ENCODE results near the gene POU2F3. TPM values are rescaled to one million over a fixed set of nuclear protein-coding genes. Genes with fewer than 3 reads are reported as not detected.

Gene POU2F3
- total RNA-seq, 1 donor from 2014 or later: 0.98 TPM

DNA sequence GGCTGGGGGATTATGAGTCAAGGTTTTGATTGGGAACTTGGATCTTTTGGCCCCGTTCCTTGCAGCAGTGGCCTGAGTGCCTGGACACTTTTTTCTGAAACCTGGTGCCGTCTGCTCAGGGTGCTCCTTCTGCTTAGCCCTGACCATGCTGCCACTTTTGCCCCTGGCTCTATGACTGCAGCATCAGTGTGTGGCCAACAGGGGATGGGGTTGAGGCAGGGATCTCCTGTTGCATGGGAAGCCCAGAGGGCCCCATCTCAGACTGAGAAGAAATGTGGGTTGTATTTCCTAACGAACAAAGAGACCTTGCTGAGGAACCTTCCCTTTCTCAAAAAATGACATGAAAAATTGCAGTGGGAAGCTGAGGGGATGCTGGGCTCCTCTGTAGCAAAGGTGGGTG is 18.7 kb downstream of the POU2F3 start:
- Mint-ChIP-seq H3K27me3 (ENCODE audit: low read depth) (peaks cover 59% of the 10 kb centered on the region), H3K4me1 (peaks cover 12% of the 10 kb centered on the region), H3K36me3 (no peaks in the 10 kb centered on the region), H3K4me3 (no peak overlapping the region), H3K9me3 (no peaks in the 10 kb centered on the region), H3K27ac (no peak overlapping the region)
- no peak for DNase-seq (ENCODE audit: low spot score in 2 of 2, unreplicated experiment in 2 of 2)
- TF ChIP-seq, protein P1, sequence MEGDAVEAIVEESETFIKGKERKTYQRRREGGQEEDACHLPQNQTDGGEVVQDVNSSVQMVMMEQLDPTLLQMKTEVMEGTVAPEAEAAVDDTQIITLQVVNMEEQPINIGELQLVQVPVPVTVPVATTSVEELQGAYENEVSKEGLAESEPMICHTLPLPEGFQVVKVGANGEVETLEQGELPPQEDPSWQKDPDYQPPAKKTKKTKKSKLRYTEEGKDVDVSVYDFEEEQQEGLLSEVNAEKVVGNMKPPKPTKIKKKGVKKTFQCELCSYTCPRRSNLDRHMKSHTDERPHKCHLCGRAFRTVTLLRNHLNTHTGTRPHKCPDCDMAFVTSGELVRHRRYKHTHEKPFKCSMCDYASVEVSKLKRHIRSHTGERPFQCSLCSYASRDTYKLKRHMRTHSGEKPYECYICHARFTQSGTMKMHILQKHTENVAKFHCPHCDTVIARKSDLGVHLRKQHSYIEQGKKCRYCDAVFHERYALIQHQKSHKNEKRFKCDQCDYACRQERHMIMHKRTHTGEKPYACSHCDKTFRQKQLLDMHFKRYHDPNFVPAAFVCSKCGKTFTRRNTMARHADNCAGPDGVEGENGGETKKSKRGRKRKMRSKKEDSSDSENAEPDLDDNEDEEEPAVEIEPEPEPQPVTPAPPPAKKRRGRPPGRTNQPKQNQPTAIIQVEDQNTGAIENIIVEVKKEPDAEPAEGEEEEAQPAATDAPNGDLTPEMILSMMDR (IDR thresholded peaks at IDR 0.05; ENCODE audit: unreplicated experiment): no peak

DNA sequence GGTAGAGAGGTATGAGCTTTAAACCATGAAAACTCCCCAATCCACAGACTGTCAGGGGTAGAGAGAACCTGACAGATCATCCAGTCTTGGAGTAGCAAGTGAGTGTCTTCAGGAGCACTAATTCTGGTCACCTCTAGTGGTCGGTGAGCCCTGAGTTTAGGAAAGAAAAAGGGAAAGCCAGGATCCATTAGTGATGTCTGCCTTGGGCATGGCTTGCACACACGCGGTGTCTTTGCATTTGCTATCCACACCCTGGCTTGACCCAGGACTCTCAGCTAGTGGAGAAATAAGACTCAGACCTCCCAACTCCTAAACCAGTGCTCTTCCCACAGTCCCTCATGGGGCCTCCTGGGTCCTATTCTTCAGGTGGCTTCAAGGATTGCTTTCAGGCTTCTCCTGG is 19.3 kb downstream of the POU2F3 start:
- Mint-ChIP-seq H3K27ac (no peak overlapping the region), H3K9me3 (no peaks in the 10 kb centered on the region), H3K4me1 (peaks cover 12% of the 10 kb centered on the region), H3K27me3 (ENCODE audit: low read depth) (peaks cover 54% of the 10 kb centered on the region), H3K4me3 (no peak overlapping the region), H3K36me3 (no peaks in the 10 kb centered on the region)
- TF ChIP-seq, protein P1 (IDR thresholded peaks at IDR 0.05; ENCODE audit: unreplicated experiment): no peak
- DNase-seq (ENCODE audit: low spot score in 2 of 2, unreplicated experiment in 2 of 2): no peak

DNA sequence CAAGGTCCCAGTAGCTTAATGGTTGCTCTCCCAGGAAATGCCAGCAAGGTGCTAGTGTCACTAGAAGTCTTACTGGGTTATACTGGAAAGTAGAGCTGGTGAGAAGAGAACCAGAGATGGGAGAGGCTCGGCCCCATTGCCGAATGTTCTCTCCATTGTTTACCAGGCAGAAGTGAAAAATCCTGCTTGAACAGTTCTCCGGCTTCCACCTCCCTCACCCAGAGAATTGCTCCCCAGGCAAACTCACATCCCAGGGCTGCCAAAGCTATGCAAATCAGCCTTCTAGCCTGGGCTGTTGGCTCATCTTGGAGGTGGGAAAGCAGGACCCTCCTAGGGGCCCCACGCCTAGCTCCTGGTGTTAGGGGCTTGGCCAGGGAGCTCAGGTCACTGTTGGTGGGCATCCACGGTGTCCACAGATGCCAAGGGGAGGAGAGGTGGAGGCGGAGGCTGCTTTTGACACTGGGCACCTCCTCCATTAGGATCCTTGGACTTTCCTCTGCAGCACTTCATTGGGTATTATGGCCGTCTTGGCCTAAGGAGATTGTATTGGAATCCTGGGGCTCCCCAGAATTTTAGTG is 20.1 kb downstream of the POU2F3 start:
- TF ChIP-seq, protein P1 (IDR thresholded peaks at IDR 0.05; ENCODE audit: unreplicated experiment): no peak
- H3K36me3 Mint-ChIP-seq: no peaks in the 10 kb centered on the region
- H3K4me3 Mint-ChIP-seq: no peak overlapping the region
- H3K4me1 Mint-ChIP-seq: peaks cover 10% of the 10 kb centered on the region
- no peak overlapping the region for H3K27ac Mint-ChIP-seq
- DNase-seq (ENCODE audit: low spot score in 2 of 2, unreplicated experiment in 2 of 2): no peak
- peaks cover 53% of the 10 kb centered on the region for H3K27me3 Mint-ChIP-seq (ENCODE audit: low read depth)
- no peaks in the 10 kb centered on the region for H3K9me3 Mint-ChIP-seq

DNA sequence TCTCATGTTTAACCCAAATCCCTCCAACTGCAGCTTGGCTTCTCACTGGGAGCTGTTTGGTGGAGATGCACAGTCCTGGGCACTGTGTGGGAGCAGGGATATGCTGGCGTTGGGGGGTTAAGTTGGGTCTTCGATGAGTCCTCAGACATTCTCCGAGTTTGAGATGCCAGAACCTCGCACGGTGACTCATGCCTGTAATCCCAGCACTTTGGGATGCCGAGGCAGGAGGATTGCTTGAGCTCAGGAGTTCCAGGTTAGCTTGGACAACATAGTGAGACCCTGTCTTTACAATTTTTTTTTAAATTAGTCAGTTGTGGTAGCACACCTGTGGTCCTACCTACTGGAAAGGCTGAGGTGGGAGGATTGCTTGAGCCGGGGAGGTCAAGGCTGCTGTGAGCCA is 20.7 kb downstream of the POU2F3 start:
- no peaks in the 10 kb centered on the region for H3K36me3 Mint-ChIP-seq
- peaks cover 5% of the 10 kb centered on the region for H3K4me1 Mint-ChIP-seq
- no peak overlapping the region for H3K27ac Mint-ChIP-seq
- no peaks in the 10 kb centered on the region for H3K9me3 Mint-ChIP-seq
- TF ChIP-seq, protein P1 (IDR thresholded peaks at IDR 0.05; ENCODE audit: unreplicated experiment): no peak
- H3K27me3 Mint-ChIP-seq (ENCODE audit: low read depth): peaks cover 53% of the 10 kb centered on the region
- DNase-seq (ENCODE audit: low spot score in 2 of 2, unreplicated experiment in 2 of 2): no peak
- H3K4me3 Mint-ChIP-seq: no peak overlapping the region

DNA sequence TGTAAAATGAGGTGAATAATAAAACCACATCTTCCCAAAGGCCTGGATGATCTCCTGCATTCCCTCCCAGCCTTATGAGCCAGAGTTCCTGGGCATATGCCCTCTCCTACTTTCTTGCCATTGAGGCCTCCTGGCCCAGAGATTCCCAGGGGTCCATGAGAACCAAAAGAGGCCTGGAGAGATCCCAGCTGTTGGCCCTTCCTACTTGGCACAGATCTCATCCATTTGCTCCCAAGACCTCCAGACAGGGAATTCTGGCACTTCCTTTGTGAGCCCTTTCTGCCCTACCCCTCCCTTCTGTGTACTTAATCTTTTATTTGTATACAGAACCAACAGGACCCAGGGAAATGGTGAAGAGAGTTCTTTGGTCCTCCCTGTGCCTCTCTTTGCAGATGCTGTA is 21.4 kb downstream of the POU2F3 start:
- Mint-ChIP-seq H3K36me3 (no peaks in the 10 kb centered on the region), H3K4me3 (no peak overlapping the region), H3K9me3 (no peaks in the 10 kb centered on the region), H3K4me1 (no peaks in the 10 kb centered on the region), H3K27ac (no peak overlapping the region), H3K27me3 (ENCODE audit: low read depth) (peaks cover 53% of the 10 kb centered on the region)
- no peak for DNase-seq (ENCODE audit: low spot score in 2 of 2, unreplicated experiment in 2 of 2)
- TF ChIP-seq, protein P1 (IDR thresholded peaks at IDR 0.05; ENCODE audit: unreplicated experiment): no peak

DNA sequence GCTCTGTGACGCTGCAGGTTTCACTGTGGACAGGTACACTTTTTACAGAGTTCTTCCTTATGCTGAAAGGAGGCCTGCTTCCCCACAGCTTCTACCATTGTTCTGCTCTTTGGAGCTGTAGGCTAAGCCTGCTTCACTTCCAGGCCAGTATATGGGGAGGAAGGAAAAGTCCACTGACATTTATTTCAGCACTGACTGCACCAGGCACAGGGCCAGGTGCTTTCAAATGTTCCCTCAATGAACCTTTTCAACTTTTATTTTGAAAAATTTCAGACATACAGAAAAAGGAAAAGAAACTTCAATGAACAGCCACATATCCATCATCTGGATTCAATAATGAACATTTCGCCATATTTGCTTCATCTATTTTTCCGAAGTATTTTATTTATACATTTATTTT is 22.0 kb downstream of the POU2F3 start:
- H3K9me3 Mint-ChIP-seq: no peaks in the 10 kb centered on the region
- no peak for DNase-seq (ENCODE audit: low spot score in 2 of 2, unreplicated experiment in 2 of 2)
- H3K27me3 Mint-ChIP-seq (ENCODE audit: low read depth): peaks cover 54% of the 10 kb centered on the region
- no peaks in the 10 kb centered on the region for H3K4me1 Mint-ChIP-seq
- H3K36me3 Mint-ChIP-seq: no peaks in the 10 kb centered on the region
- H3K27ac Mint-ChIP-seq: no peak overlapping the region
- no peak overlapping the region for H3K4me3 Mint-ChIP-seq
- TF ChIP-seq, protein P1 (IDR thresholded peaks at IDR 0.05; ENCODE audit: unreplicated experiment): no peak
